Superior temporal gyrus (tissue), 1 donor: Measurements from ENCODE around the gene SFMBT2.

Experiments
- DNase-seq: peaks from one replicate; pipeline ENCODE4 v3.0.0-alpha.2; 2016; ENCODE audit errors: extremely low spot score

SFMBT2 gene

GRCh38 chr10:7425691-7426090, 14.9 kb upstream of the SFMBT2 start:
- DNase-seq, result no peak

GRCh38 chr10:7424919-7425318, 14.1 kb upstream of the SFMBT2 start:
- no peak for DNase-seq

GRCh38 chr10:7424315-7424714, 13.5 kb upstream of the SFMBT2 start:
- DNase-seq, result no peak

- no peak for DNase-seq
Observed at GRCh38 chr10:7423521-7423920, 12.7 kb upstream of the SFMBT2 start.

GRCh38 chr10:7421526-7421925, 10.7 kb upstream of the SFMBT2 start:
- DNase-seq, result no peak

- DNase-seq, result no peak
Observed at GRCh38 chr10:7419998-7420397, 9.2 kb upstream of the SFMBT2 start.

GRCh38 chr10:7417807-7418206, 7.0 kb upstream of the SFMBT2 start:
- no peak for DNase-seq

GRCh38 chr10:7417103-7417623, 6.3 kb upstream of the SFMBT2 start:
- DNase-seq, result peak; percentile 86

- no peak for DNase-seq
Observed at GRCh38 chr10:7414766-7415165, 3.9 kb upstream of the SFMBT2 start.

GRCh38 chr10:7412928-7413282, 2.1 kb upstream of the SFMBT2 start:
- no peak for DNase-seq

- peak; percentile 64 for DNase-seq
Observed at GRCh38 chr10:7412237-7412927, 1.5 kb upstream of the SFMBT2 start.

- DNase-seq, result no peak
Observed at GRCh38 chr10:7411671-7412128, 866 bp upstream of the SFMBT2 start.

GRCh38 chr10:7410301-7410861, 453 bp downstream of the SFMBT2 start:
- DNase-seq, result peak; percentile 25

GRCh38 chr10:7409732-7410168, 1.1 kb downstream of the SFMBT2 start:
- peak; percentile 33 for DNase-seq

GRCh38 chr10:7409045-7409731, 1.6 kb downstream of the SFMBT2 start:
- peak; percentile 70 for DNase-seq

- peak; percentile 68 for DNase-seq
Observed at GRCh38 chr10:7408291-7409044, 2.4 kb downstream of the SFMBT2 start.

- peak; percentile 23 for DNase-seq
Observed at GRCh38 chr10:7407368-7408290, 3.2 kb downstream of the SFMBT2 start.

GRCh38 chr10:7406712-7407333, 4.0 kb downstream of the SFMBT2 start:
- no peak for DNase-seq

GRCh38 chr10:7405637-7406036, 5.2 kb downstream of the SFMBT2 start:
- no peak for DNase-seq

- DNase-seq, result no peak
Observed at GRCh38 chr10:7403620-7404019, 7.2 kb downstream of the SFMBT2 start.

- no peak for DNase-seq
Observed at GRCh38 chr10:7401782-7402181, 9.1 kb downstream of the SFMBT2 start.
